Body of pancreas (tissue), 4 donors: ENCODE results near the gene FAM135A. TPM values are rescaled to one million over a fixed set of nuclear protein-coding genes. Genes with fewer than 3 reads are reported as not detected.

Source experiments
- ATAC-seq: fragments of 150-250 bp; one replicate; pipeline ENCODE4 v1.9.1; 2016
- DNase-seq, 4 donors: peaks; one replicate each; pipeline ENCODE4 v3.0.0-alpha.2; 2019
- H3K27ac ChIP-seq, 4 donors: fragments of 200-600 bp; sonication (generic); 1 replicate in 3 of 4; 2 replicates in 1 of 4; pipeline versions ENCODE4 v1.5.1 to v1.6.1; 2016 to 2019; ENCODE audit warnings: mild to moderate bottlenecking in 1 of 4, mixed read lengths in 1 of 4, moderate library complexity in 1 of 4
- H3K27me3 ChIP-seq, 2 donors: fragments of 200-600 bp; sonication (generic); one replicate each; pipeline ENCODE4 v1.6.0; 2016; ENCODE audit warnings: mild to moderate bottlenecking in 1 of 2
- H3K36me3 ChIP-seq, 2 donors: fragments of 200-600 bp; sonication (generic); replicated peaks in 1 of 2; 2 replicates each; pipeline ENCODE4 v1.5.1; 2016; ENCODE audit warnings: low read depth in 2 of 2; ENCODE audit not compliant: insufficient read depth in 1 of 2
- H3K4me1 ChIP-seq: fragments of 200-600 bp; sonication (generic); one replicate; pipeline ENCODE4 v1.6.0; 2016
- H3K4me3 ChIP-seq, 2 donors: fragments of 200-600 bp; sonication (generic); 1 replicate in 1 of 2; 2 replicates in 1 of 2; pipeline ENCODE4 v1.5.1; 2016 to 2019
- H3K9me3 ChIP-seq, 3 donors: fragments of 200-600 bp; sonication (generic); 1 replicate in 2 of 3; 2 replicates in 1 of 3; pipeline ENCODE4 v1.5.1; 2016
- POLR2A ChIP-seq, 3 donors: fragments of 450-650 bp; IDR thresholded peaks; one replicate each; pipeline ENCODE4 v1.6.1; 2016; ENCODE audit warnings: antibody characterized with exemption in 3 of 3, mild to moderate bottlenecking in 2 of 3
- WGBS, 2 donors: methylation state at CpG; one replicate each; pipeline ENCODE4 v1.1.5; 2017; 5-methylcytosine and 5-hydroxymethylcytosine counted together
- intact Hi-C: fragments of 100-400 bp; cut with DNase I; formaldehyde crosslinking; loops from one replicate; pipeline ENCODE4 v1.15.1; 2023
- total RNA-seq, 2 donors: library from RNA; depleted of rRNA; stranded (reverse); fragments of >200 nt; gene quantifications; one replicate each; pipeline ENCODE4 v1.1.0, GENCODE V29; 2016
- TF ChIP-seq, protein P1 (sequence below), 7 experiments: fragments of 450-650 bp in 4 of 7; fragments of 200-600 bp in 3 of 7; sonication (generic) in 3 of 7; IDR thresholded peaks; one replicate each; pipeline ENCODE4 v1.5.1; 2016 to 2019; ENCODE audit warnings: antibody characterized with exemption in 7 of 7

Gene FAM135A
- total RNA-seq, 2 donors from 2014 or later, result 19.4 to 29.3 TPM

DNA sequence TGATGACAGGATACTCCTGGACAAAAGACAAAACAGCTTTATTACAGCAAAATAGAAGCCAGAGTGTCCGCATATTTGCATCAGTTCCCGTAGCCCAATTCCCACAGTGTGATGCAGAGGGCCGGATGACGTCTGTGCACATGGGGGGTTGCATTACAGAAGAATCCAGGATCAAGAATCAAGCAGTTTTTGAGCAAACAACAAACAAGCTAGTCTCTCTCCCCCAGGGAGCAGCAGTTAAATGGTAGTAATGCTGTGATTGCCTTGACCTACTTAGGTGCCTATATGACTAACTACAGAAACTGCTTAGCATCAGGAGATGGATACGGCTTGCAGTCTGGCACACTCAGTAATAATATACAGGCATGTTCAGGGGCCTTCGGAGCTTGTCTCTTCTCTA is 150.2 kb downstream of the FAM135A start:
- H3K27ac ChIP-seq, result no peak overlapping the region
- peaks cover 12% of the 10 kb centered on the region for H3K4me1 ChIP-seq
- no peaks in the 10 kb centered on the region for H3K36me3 ChIP-seq
- 56 to 62% methylated on average over 6 of the region's 6 CpGs for whole genome bisulfite sequencing, 2 donors
- H3K4me3 ChIP-seq, result no peak overlapping the region
- TF ChIP-seq POLR2A (IDR thresholded peaks at IDR 0.05), result no peak
- TF ChIP-seq, protein P1, sequence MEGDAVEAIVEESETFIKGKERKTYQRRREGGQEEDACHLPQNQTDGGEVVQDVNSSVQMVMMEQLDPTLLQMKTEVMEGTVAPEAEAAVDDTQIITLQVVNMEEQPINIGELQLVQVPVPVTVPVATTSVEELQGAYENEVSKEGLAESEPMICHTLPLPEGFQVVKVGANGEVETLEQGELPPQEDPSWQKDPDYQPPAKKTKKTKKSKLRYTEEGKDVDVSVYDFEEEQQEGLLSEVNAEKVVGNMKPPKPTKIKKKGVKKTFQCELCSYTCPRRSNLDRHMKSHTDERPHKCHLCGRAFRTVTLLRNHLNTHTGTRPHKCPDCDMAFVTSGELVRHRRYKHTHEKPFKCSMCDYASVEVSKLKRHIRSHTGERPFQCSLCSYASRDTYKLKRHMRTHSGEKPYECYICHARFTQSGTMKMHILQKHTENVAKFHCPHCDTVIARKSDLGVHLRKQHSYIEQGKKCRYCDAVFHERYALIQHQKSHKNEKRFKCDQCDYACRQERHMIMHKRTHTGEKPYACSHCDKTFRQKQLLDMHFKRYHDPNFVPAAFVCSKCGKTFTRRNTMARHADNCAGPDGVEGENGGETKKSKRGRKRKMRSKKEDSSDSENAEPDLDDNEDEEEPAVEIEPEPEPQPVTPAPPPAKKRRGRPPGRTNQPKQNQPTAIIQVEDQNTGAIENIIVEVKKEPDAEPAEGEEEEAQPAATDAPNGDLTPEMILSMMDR (IDR thresholded peaks at IDR 0.05), result no peak
- DNase-seq (no peak), ATAC-seq (no peak)
- H3K9me3 ChIP-seq, result no peaks in the 10 kb centered on the region
- intact Hi-C loops, result loop anchor here (10.0 kb wide), 1 partner anchor 111 kb away; no protein-coding TSS in a partner anchor
- no peaks in the 10 kb centered on the region for H3K27me3 ChIP-seq

DNA sequence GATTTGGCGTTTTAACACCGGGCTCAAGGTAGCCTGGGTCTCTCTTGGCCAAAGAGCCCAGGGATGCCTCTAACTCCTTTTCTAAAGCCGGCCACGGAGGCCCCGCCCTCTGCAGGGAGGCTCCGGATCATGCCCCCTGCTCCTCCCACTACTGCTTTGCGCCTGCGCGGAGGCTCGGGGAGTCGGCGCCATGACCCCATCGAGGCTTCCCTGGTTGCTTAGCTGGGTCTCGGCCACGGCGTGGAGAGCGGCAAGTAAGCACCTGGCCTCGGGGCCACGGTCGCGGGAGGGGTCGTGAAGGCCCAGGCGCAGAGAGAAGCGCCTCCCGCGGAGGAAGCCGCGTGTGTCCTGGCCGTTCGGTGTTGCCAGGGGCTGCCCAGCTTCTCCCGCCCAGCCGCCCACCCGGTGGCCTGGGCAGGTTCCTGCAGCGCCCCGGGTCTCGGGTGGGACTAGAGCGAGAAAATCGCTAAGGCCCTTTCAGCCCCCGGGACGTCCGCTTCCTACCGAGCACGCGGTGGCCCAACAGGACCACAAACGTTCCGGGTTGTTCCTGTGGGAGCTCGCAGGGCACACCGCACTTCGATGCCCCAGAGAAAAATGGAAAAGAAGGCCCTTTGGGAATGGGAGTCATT is 153.6 kb downstream of the FAM135A start, which contains the start of gene SDHAF4:
Gene SDHAF4, plus strand, starts transcription at position 180 of the 632 bp plus-strand sequence. Its CDS starts 11 bp downstream, at position 191.
- Histone ChIP-seq H3K4me3 (peak within 1 kb of the TSS; percentile 53 to 83), H3K4me1 (peaks cover 12% of the 10 kb centered on the region), H3K27ac (peak within 1 kb of the TSS; percentile 55 to 89 (median 86)), H3K9me3 (no peaks in the 10 kb centered on the region), H3K36me3 (no peaks in the 10 kb centered on the region), H3K27me3 (no peaks in the 10 kb centered on the region)
- TF ChIP-seq, protein P1 (IDR thresholded peaks at IDR 0.05), result peak in 4 of 7 experiments; percentile 10 to 31 (median 24)
- TF ChIP-seq POLR2A (IDR thresholded peaks at IDR 0.05), result peak; percentile 36 to 76 (median 75)
- DNase-seq, result peak; percentile 92 to 95 (median 94)
- intact Hi-C loops, result loop anchor here (10.0 kb wide), 1 partner anchor 108 kb away; no protein-coding TSS in a partner anchor
- peak; percentile 99 for ATAC-seq
- WGBS, 2 donors, result 0 to 1% methylated on average over 14 to 49 of the region's 49 CpGs

DNA sequence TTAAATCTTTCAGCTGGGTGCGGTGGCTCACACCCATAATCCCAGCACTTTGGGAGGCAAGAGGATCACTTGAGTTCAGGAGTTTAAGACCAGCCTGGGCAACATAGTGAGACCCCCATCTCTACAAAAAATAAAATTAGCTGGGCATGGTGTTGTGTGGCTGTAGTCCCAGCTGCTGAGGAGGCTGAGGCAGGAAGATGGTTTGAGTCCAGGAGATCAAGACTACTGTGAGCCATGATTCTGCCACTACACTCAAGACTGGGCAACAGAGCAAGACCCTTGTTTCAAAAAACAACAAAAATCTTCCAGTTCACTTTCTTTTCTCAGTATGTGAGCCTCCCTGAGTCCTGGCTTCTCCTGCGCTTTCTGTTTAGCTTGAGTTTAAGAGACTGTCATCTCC is 161.3 kb downstream of the FAM135A start:
- no peak for ATAC-seq

DNA sequence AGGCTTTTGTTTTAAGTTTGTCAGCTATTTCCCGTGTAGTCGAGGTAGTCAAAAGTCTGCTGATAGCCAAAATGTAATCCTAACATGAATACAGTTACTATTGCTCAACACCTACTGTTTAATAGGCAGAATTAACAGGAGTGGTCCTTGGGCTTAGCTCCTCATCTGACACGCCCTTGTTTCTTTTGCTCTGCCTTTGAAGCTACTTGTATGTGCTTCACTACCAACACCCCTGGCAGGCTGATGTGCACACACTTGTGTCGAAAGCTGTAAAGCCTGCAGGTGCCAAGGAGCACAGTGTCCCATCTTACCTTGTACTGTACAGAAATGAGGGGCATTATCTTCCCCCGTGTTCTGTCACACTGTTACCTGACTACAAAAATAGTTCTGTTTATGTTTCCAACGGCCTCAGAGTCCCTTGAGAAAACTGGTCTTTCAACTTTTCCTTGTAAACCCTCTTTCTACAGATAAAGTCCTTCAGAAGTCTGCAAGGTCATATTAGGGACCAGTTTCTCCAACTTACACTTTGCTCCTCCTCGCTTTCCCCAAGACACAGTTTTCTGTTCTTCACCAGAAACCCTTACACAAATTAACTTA is 162.7 kb downstream of the FAM135A start:
- H3K36me3 ChIP-seq, result no peaks in the 10 kb centered on the region
- peak in 1 of 4 donors; percentile 34 for DNase-seq
- TF ChIP-seq, protein P1 (IDR thresholded peaks at IDR 0.05), result no peak
- TF ChIP-seq POLR2A (IDR thresholded peaks at IDR 0.05), result no peak
- 23 to 26% methylated on average over 7 of the region's 7 CpGs for WGBS, 2 donors
- H3K4me1 ChIP-seq, result peaks cover 10% of the 10 kb centered on the region
- intact Hi-C loops, result no loop called here
- H3K27me3 ChIP-seq, result no peaks in the 10 kb centered on the region
- peak; percentile 27 for ATAC-seq
- no peak overlapping the region for H3K27ac ChIP-seq
- H3K4me3 ChIP-seq, result no peak overlapping the region
- H3K9me3 ChIP-seq, result no peaks in the 10 kb centered on the region

More for the DNA sequence above, 161.3 kb downstream of the FAM135A start:
- Histone ChIP-seq H3K4me3 (no peak overlapping the region), H3K4me1 (peaks cover 10% of the 10 kb centered on the region), H3K27ac (no peak overlapping the region), H3K36me3 (no peaks in the 10 kb centered on the region), H3K9me3 (no peaks in the 10 kb centered on the region), H3K27me3 (no peaks in the 10 kb centered on the region)
- WGBS, 2 donors, result 98 to 100% methylated on average over 2 of the region's 2 CpGs
- no peak for TF ChIP-seq POLR2A (IDR thresholded peaks at IDR 0.05)
- TF ChIP-seq, protein P1 (IDR thresholded peaks at IDR 0.05), result no peak
- DNase-seq, result no peak
- intact Hi-C loops, result no loop called here
